HT-29 (cell line): Measurements from ENCODE around the gene DENND11. TPM values are rescaled to one million over a fixed set of nuclear protein-coding genes. Genes with fewer than 3 reads are reported as not detected.
"Not testable (repeated sequence)": the region's sequence is repeated elsewhere in the genome, so short reads cannot be mapped to it uniquely, and the experiment has no call there.

ENCODE experiments used
- DNase-seq: peaks from one replicate; pipeline ENCODE4 v3.0.0-alpha.2; 2015; ENCODE audit warnings: low spot score
- total RNA-seq: library from RNA; depleted of rRNA; stranded (reverse); fragments of >200 nt; shearing (Covaris generic); gene quantifications from 2 replicates; pipeline ENCODE4 v1.2.3, GENCODE V29; 2014

DENND11 gene
- total RNA-seq, 1 experiment from 2014 or later: 19.6 TPM

GRCh38 chr7:141708351-141708750 lies 6.4 kb upstream of the DENND11 start, which contains the start of gene WEE2:
WEE2 (plus strand) TSS chr7:141708353; CDS start chr7:141708759, 406 bp downstream.
- no peak for DNase-seq

DNA sequence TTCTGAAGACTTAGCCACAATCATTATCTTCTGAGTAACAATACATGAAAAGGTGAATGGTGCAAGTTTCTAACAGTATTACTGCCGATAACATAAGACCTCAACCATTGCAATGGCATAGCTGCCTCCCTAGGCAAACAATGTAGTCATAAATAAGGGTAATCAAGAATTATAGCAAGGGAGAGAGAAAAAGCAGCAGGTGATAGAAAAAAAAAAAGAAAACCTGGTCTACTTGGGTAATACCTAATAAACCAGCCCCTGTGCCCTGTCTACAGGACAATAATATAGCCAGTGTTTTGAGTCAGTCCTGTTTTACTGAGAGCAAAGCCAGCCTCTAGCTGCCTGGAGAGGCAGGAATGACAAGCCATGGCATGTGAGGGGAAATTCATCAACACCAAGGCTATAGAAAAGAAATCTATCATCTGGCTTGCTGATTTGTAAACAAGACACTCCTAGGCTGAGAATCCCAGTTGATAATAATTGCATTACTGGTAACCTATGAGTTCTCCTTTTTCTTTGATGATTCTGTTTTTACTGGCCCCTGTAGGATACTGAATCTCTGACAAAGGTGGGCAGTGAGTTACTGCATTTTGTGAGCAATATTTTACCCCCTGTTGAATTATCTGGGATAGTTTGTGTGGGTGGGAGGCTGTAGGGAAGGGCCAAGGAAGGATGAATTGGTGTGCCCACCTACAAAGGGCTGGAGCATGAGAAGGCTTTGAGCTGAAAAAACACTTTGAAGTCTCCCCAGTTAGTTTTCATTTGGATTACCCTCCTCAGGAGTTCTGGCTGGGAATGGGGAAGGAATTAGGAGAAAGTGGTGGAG lies 4.5 kb upstream of the DENND11 start:
- DNase-seq: no peak

DNA sequence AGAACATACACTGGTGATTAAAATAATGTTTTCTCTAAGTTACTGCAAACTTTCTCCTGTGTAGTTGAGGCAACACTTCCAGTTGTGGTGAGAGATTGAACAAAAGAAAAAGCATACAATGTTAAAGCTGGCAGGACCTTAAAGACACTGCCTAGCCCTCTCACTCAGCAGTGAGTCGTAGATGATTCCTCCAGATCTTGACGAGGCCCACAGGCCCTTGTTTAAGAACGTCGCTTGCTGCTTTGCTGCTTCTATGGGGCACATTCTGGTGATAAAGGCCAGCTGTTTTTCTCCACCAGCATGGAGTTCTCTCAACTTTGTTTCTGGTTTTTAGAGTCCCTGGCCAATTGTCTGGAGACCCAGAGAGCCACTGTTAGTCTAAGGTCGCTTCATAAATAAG lies 2.8 kb upstream of the DENND11 start:
- peak; percentile 27 for DNase-seq

DNA sequence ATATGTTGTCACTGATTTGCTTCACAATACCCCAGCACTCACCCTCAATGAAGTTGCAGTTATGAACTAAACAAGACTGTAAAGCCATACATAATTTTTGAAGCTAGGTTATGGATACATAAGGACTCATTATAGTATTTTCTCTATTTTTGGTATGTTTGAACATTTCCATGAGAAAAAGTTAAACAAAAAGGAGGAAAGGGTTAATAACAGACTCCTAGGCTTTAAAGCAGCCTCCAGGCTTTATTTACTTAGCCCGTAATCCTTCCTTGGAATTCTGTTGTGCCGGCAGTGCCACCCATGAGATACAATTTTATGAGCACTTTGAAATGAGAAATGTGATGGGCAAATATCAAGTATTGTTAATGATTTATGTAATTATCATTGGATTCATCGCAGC lies 2.1 kb upstream of the DENND11 start:
- DNase-seq: peak; percentile 41

DNA sequence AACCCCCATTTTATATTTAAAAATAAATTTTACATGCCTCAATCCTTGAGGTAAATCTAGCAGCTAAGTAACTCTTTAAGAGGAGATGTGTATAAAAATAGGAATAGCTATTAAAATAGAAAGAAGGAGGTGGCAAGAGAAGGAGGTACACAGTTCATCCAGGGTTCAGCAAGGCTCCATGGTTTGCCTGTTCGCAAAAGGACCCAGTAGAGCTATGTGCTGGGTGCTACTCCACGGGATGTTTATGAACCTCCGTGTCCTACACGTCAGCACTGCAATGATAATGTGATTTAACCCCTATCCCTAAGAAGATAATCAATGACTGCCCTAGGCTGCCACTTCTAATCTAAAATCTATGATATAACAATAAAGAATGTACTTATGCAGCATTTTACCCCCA lies 926 bp upstream of the DENND11 start:
- DNase-seq: no peak

DNA sequence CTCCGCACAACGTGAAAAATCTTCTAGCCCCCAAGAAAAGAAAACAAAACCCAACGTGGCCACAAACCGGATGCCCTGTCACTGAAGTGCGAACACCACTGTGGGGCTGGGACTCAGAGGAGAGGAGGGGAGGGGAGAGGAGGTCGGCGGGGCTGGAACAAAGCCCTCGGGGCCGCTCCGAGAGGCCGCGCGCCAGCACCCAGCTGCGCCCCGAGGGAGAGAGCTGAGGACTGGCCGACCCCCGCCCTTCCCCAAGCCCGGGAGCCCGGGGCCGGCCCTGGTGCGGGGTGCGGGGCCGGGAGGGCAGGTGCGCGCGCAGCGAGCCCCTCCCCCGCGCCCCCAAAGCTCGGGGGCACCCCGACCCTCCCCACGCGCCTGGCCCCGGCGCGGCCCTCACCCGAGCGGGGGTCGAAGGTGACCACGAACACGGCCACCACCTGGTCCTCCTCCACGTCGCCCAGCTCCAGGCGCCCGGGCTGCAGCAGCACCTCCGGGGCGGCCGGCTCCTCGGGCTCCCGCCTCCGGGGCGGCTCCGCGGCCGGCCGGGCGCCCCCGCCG lies 398 bp downstream of the DENND11 start:
- DNase-seq: peak; percentile 34

DNA sequence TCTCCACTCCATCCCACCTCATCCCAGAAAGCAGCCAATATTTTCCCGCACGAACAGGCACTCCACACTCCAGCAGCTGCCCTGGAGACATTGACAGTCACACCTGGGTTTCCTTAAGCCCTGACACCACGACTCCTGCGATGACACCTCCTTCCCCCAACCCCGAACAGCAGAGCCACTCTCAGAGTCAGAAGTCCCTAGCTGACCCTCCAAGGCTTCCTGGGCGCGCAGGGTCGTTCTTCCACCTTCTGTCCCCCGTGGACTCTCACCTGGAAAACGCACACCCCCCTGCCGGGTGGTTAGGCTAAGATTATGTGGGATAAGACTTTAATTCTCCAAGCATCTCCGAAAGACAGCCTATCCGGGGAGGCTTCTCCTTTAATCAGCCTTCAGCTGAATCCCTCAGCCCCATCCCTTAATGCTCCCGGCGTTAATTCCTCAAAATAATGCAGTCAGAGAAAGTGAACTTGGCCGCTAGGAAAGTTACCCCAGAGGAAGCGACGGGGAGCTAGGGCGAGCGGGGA lies 1.1 kb downstream of the DENND11 start:
- DNase-seq: no peak

- no peak for DNase-seq
Observed at GRCh38 chr7:141700296-141700847, 1.6 kb downstream of the DENND11 start.

- DNase-seq: no peak
Observed at GRCh38 chr7:141699860-141700259, 2.1 kb downstream of the DENND11 start.

DNA sequence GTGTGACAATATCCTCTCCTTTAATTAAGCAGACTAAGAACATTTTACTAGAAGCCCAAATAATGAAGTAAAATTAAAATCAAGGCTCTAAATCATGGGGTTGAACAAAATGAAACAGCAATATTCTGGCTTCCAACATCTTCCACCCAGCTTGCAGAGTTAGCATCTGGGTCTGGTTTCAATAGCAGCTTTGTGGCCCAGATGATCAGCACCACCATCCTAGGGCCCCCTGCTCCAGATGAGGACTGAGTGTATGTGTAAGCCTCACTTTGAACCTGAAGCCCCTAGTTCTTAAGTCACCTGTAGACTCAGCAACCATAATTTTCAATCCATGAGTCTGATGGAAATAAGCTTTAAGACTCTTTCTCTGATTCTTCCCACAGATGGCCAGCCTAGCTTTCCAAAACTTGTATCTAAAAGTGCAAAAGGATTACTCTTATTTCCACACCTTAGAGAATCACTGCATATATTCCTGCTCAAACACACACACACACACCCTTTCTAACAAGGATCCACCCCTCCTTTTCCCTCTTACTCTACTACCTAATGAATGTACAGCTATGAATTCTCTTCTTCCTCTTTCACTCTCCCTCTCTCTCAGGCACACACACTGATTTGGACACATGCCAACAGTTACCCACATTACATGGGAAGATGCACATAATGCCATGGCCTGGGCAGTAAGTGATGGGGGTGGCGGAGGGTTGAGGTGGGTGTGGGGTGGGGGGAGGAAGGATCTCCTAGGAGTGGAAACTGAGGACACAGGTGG lies 3.5 kb downstream of the DENND11 start:
- no peak for DNase-seq

- DNase-seq: no peak
Observed at GRCh38 chr7:141697211-141697871, 4.6 kb downstream of the DENND11 start.

GRCh38 chr7:141696348-141696747 lies 5.6 kb downstream of the DENND11 start:
- no peak for DNase-seq

DNA sequence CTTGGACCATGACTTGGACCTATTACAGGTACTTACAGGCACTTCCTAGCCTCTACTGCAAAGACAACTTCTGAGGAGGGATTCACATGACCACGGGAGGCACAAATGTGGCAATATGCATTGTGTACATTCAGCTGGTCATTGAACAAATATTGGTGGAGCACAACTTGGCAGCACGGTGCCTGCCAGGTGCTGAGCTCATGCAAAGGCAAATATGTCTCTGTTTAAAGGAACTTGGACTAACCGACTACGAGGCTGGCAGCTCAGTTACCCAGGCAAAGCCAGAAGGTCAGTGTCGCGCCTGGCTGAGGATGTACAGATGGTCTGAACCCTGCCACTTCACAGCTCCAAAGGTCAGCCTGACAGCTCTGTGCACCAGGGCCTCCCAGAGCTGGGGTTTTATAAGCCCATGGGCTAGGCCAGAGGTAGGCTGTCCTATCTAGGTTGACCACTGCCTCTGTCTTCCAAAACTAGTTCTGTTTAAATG lies 6.1 kb downstream of the DENND11 start:
- DNase-seq: peak; percentile 67

GRCh38 chr7:141693082-141693481 lies 8.9 kb downstream of the DENND11 start:
- DNase-seq: no peak

- no peak for DNase-seq
Observed at GRCh38 chr7:141691961-141692360, 10.0 kb downstream of the DENND11 start.

GRCh38 chr7:141691540-141691939 lies 10.4 kb downstream of the DENND11 start:
- no peak for DNase-seq

GRCh38 chr7:141689072-141689825 lies 12.7 kb downstream of the DENND11 start:
- not testable (repeated sequence) for DNase-seq

- no peak for DNase-seq
Observed at GRCh38 chr7:141688043-141688442, 13.9 kb downstream of the DENND11 start.

DNA sequence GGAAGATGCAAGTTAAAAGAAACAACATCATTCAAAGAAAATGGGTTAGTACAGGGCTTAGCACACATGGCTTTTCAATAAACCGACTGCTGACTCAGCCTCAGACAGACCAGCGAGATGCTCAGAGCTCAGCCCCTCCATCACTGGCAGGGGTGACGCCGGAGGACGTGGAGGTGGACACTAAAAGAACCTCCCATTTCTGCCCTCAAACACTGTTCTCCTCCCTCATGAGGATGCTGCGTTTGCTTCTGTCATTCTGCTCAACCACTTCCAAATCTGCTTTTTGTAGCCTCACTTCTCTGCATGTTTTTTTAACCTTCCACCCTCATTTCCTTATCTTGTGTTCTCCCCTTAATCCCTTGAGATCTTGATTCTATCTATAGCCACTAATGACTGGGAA lies 15.3 kb downstream of the DENND11 start:
- DNase-seq: no peak

GRCh38 chr7:141686074-141686473 lies 15.9 kb downstream of the DENND11 start:
- DNase-seq: no peak
